HepG2 (cell line): ENCODE measurements around the gene BANP. TPM values are rescaled to one million over a fixed set of nuclear protein-coding genes. Genes with fewer than 3 reads are reported as not detected.

Source experiments
- ATAC-seq: fragments of 200-7000 bp; cut with Tn5 transposase; 3 replicates; pipeline ENCODE4 v1.9.1; 2020; ENCODE audit warnings: mild to moderate bottlenecking, moderate library complexity
- BruUV-seq: library from RNA; stranded (reverse); fragments of 400-500 nt; replicated peaks from 2 replicates; lab custom pipeline; 2021; lab: Mats Ljungman, UMichigan
- CTCF ChIA-PET: fragments of 300-600 bp; formaldehyde crosslinking; extraction: SDS; loops from one replicate; lab custom pipeline; 2021; ENCODE audit warnings: low total read pairs, inconsistent platforms, low intra/inter-chr PET ratio; lab: Yijun Ruan, JAX
- POLR2A ChIA-PET: fragments of 350-600 bp; sonication (Branson Sonifier 250); formaldehyde crosslinking; loops from one replicate; lab custom pipeline; 2020; ENCODE audit warnings: antibody characterized with exemption, inconsistent platforms; lab: Yijun Ruan, JAX
- DNase-seq: peaks from one replicate; pipeline ENCODE4 v3.0.0-alpha.2; 2015; ENCODE audit warnings: low spot score
- FAIRE-seq: peaks from 3 replicates; lab custom pipeline; 2011; peaks lifted over from hg19 to GRCh38; lab: Jason Lieb, UNC
- H2AFZ ChIP-seq: one replicate; pipeline ENCODE4 v1.6.1; 2011; ENCODE audit warnings: low read length, inconsistent platforms
- H3K27ac ChIP-seq: fragments of 300-600 bp; 3 replicates; pipeline ENCODE4 v1.8.0; 2011; ENCODE audit warnings: mixed run types, mild to moderate bottlenecking, mixed read lengths, low read length, inconsistent platforms; ENCODE audit not compliant: insufficient read depth; ENCODE audit errors: extremely low read length
- H3K27me3 ChIP-seq, 2 experiments: fragments of 200-600 bp in 1 of 2; 2 replicates in 1 of 2; 3 replicates in 1 of 2; pipeline versions ENCODE4 v1.6.0 to v1.8.0; 2011; ENCODE audit warnings: low read length in 2 of 2, mild to moderate bottlenecking in 2 of 2, moderate library complexity in 2 of 2, inconsistent platforms in 1 of 2; ENCODE audit not compliant: insufficient read depth in 2 of 2, control insufficient read depth in 1 of 2
- H3K36me3 ChIP-seq, 2 experiments: fragments of 200-600 bp in 1 of 2; replicated peaks in 1 of 2; 2 replicates in 1 of 2; 3 replicates in 1 of 2; pipeline versions ENCODE4 v1.5.1 to v1.8.0; 2011; ENCODE audit warnings: low read length in 2 of 2, inconsistent platforms in 1 of 2; ENCODE audit not compliant: insufficient read depth in 2 of 2, control insufficient read depth in 1 of 2
- H3K4me1 ChIP-seq: 2 replicates; pipeline ENCODE4 v1.5.1; 2012; ENCODE audit warnings: low read length, inconsistent platforms; ENCODE audit not compliant: insufficient read depth
- H3K4me2 ChIP-seq: 2 replicates; pipeline ENCODE4 v1.6.0; 2011; ENCODE audit warnings: low read depth, low read length, inconsistent platforms
- H3K4me3 ChIP-seq, 3 experiments: fragments of 200-600 bp in 1 of 3; sonication (generic), shearing (Covaris generic) in 1 of 3; replicated peaks in 1 of 3; 2 replicates each; pipeline ENCODE4 v1.5.1; 2011 to 2016; ENCODE audit warnings: low read length in 3 of 3, inconsistent platforms in 2 of 3, low read depth in 2 of 3, mild to moderate bottlenecking in 2 of 3, control low read depth in 1 of 3, mixed read lengths in 1 of 3; ENCODE audit not compliant: insufficient read depth in 1 of 3
- H3K79me2 ChIP-seq: one replicate; pipeline ENCODE4 v1.6.1; 2011; ENCODE audit warnings: low read length, inconsistent platforms; ENCODE audit not compliant: insufficient read depth
- H3K9ac ChIP-seq: 2 replicates; pipeline ENCODE4 v1.6.0; 2011; ENCODE audit warnings: mild to moderate bottlenecking, low read depth, low read length, inconsistent platforms; ENCODE audit not compliant: insufficient read depth
- H3K9me3 ChIP-seq: 2 replicates; pipeline ENCODE4 v1.5.1; 2012; ENCODE audit warnings: mild to moderate bottlenecking, low read length
- H4K20me1 ChIP-seq: 2 replicates; pipeline ENCODE4 v1.6.0; 2011; ENCODE audit warnings: inconsistent platforms, mild to moderate bottlenecking, low read length, moderate library complexity; ENCODE audit not compliant: insufficient read depth
- EP300 ChIP-seq, 3 experiments: sonication (generic) in 1 of 3; formaldehyde crosslinking in 1 of 3; IDR thresholded peaks; 2 replicates each; pipeline versions ENCODE4 v1.5.1 to v1.6.1; 2011 to 2020; ENCODE audit warnings: low read depth in 2 of 3, low read length in 2 of 3, borderline replicate concordance in 1 of 3, improper control_type of control experiment in 1 of 3, mild to moderate bottlenecking in 1 of 3, missing genetic modification reagents in 1 of 3, moderate library complexity in 1 of 3
- KDM5A ChIP-seq: fragments of 200-600 bp; sonication (generic); IDR thresholded peaks from 2 replicates; pipeline ENCODE4 v1.7.0; 2018; ENCODE audit warnings: antibody characterized with exemption, mild to moderate bottlenecking, low read length, borderline replicate concordance
- RFX1 ChIP-seq: fragments of 450-650 bp; IDR thresholded peaks from 2 replicates; pipeline ENCODE4 v1.6.1; 2017
- SP140L ChIP-seq: sonication (generic); formaldehyde crosslinking; IDR thresholded peaks from 2 replicates; pipeline ENCODE4 v1.4.0; 2020; ENCODE audit warnings: missing genetic modification reagents, borderline replicate concordance
- TARDBP ChIP-seq: sonication (generic); formaldehyde crosslinking; IDR thresholded peaks from 2 replicates; pipeline ENCODE4 v1.8.0; 2022; ENCODE audit warnings: mild to moderate bottlenecking, missing genetic modification reagents
- ZMYM3 ChIP-seq: sonication (generic); formaldehyde crosslinking; IDR thresholded peaks from 2 replicates; pipeline ENCODE4 v1.5.1; 2020; ENCODE audit warnings: mild to moderate bottlenecking, missing genetic modification reagents
- ZNF75D ChIP-seq: sonication (generic); formaldehyde crosslinking; IDR thresholded peaks from 2 replicates; pipeline ENCODE4 v1.8.1; 2023; ENCODE audit warnings: missing genetic modification reagents, mild to moderate bottlenecking, borderline replicate concordance
- WGBS: methylation state at CpG from one replicate; pipeline ENCODE4 v1.1.6; 2017; ENCODE audit warnings: low lambda C conversion rate; 5-methylcytosine and 5-hydroxymethylcytosine counted together
- in situ Hi-C: cut with HindIII; loops from 2 replicates; pipeline ENCODE4 v1.10.0; 2017; ENCODE audit warnings: low pct_unique_long_range_greater_than_20kb; ENCODE audit not compliant: extremely low pct_ligation_motif_present
- intact Hi-C: fragments of 100-400 bp; cut with micrococcal nuclease; formaldehyde crosslinking; loops from one replicate; pipeline ENCODE4 v1.10.0; 2022; ENCODE audit not compliant: unreplicated experiment
- polyA plus RNA-seq, 8 experiments: library from polyadenylated mRNA; depleted of rRNA in 3 of 8; stranded (reverse) in 7 of 8; unstranded in 1 of 8; fragments of >200 nt; fragmentation: Illumina TruSeq in 4 of 8; extraction: Trizol in 4 of 8; gene quantifications; 2 replicates each; pipeline versions ENCODE4 v1.2.1 to v1.2.3, GENCODE V29; 2011 to 2016; ENCODE audit warnings: low read depth in 4 of 8, missing spikeins in 1 of 8, mixed read lengths in 1 of 8; ENCODE audit not compliant: insufficient read depth in 1 of 8
- total RNA-seq, 5 experiments: library from RNA; depleted of rRNA; stranded (reverse); fragments of >200 nt; fragmentation: Illumina TruSeq; extraction: Trizol; gene quantifications; 2 replicates each; pipeline ENCODE4 v1.2.3, GENCODE V29; 2016; ENCODE audit warnings: low read depth in 1 of 5
- TF ChIP-seq, protein P1 (sequence below), 2 experiments: sonication (generic) in 1 of 2; formaldehyde crosslinking in 1 of 2; IDR thresholded peaks; 2 replicates each; pipeline versions ENCODE4 v1.4.0 to v1.6.1; 2018 to 2020; ENCODE audit warnings: missing genetic modification reagents in 2 of 2, borderline replicate concordance in 1 of 2, low read depth in 1 of 2, mild to moderate bottlenecking in 1 of 2, missing biosample characterization in 1 of 2
- TF ChIP-seq, protein P2 (sequence below): sonication (generic); formaldehyde crosslinking; IDR thresholded peaks from 2 replicates; pipeline ENCODE4 v1.4.0; 2020; ENCODE audit warnings: missing genetic modification reagents
- TF ChIP-seq, protein P3 (sequence below): sonication (generic); formaldehyde crosslinking; IDR thresholded peaks from 2 replicates; pipeline ENCODE4 v1.8.0; 2022; ENCODE audit warnings: mild to moderate bottlenecking, missing genetic modification reagents, borderline replicate concordance
- TF ChIP-seq, protein P4 (sequence below): sonication (generic); formaldehyde crosslinking; conservative IDR thresholded peaks from 2 replicates; pipeline ENCODE4 v1.4.0; 2020; ENCODE audit warnings: missing genetic modification reagents

Gene BANP
- total and polyA plus RNA-seq, 2 of the 13 experiments (the other 11 are each of a cell fraction or from before 2014, with no cell fraction given), result 20.2 to 23.8 TPM

DNA sequence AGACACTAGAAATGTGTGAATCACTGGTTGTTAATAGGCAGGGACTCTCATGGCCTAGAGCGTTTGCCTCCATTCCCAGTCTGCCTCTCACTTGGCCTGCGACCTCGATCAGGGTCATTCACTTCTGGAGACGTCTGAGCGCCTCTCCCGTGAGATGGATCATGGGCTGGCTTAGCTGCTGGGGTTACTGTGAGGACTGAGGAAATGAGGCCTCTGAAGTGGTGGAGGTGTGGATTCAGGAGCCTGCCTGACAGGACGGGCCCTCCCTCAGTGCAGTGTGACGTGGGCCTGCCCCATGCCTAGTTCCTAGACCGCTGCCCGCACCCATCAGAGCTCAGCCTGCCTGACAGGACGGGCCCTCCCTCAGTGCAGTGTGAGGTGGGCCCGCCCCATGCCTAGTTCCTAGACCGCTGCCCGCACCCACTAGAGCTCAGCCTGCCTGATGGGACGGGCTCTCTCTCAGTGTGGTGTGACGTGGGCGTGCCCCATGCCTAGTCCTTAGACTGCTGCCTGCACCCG is 61.9 kb downstream of the BANP start (continued):
- TF ChIP-seq, protein P1, sequence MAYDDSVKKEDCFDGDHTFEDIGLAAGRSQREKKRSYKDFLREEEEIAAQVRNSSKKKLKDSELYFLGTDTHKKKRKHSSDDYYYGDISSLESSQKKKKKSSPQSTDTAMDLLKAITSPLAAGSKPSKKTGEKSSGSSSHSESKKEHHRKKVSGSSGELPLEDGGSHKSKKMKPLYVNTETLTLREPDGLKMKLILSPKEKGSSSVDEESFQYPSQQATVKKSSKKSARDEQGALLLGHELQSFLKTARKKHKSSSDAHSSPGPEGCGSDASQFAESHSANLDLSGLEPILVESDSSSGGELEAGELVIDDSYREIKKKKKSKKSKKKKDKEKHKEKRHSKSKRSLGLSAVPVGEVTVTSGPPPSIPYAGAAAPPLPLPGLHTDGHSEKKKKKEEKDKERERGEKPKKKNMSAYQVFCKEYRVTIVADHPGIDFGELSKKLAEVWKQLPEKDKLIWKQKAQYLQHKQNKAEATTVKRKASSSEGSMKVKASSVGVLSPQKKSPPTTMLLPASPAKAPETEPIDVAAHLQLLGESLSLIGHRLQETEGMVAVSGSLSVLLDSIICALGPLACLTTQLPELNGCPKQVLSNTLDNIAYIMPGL (CRISPR knock-in tag; IDR thresholded peaks at IDR 0.05; ENCODE audit: borderline replicate concordance in 1 of 2, low read depth in 1 of 2), result no peak
- TF ChIP-seq TARDBP (CRISPR knock-in tag) (no peak), EP300 (IDR thresholded peaks at IDR 0.05; ENCODE audit: low read depth in 2 of 2, low read length in 2 of 2) (no peak), EP300 (CRISPR knock-in tag; IDR thresholded peaks at IDR 0.05; ENCODE audit: borderline replicate concordance) (no peak)

DNA sequence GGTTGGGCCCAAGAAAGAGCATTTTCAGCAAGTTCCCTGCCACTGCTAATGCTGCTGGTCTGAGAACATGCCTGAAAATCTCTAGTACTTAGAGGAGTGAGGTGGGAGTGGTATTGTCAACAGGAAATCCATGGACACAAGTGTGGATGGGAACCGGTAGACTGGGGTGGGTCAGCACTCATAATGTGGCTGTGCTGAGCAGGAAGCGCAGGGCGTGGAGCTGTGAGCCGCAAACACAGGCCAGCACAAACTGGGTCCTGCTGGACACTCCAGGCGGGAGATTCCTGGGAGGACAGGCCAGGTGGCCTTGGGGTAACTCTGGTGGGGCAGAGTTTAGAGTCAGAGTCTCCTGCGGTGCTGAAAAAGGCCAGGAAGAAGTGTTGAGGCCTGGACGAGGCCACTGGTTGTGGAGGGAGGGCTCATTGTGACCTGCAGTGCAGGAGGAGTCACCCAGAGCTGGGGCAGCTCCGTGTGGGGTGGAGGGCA is 62.6 kb downstream of the BANP start:
- WGBS, result 72% methylated on average over 8 of the region's 8 CpGs
- Histone ChIP-seq H3K36me3 (peaks cover 3 to 17% of the 10 kb centered on the region in 2 experiments; a peak in 3 of 5 replicates), H3K9ac (no peak overlapping the region), H3K4me2 (no peak overlapping the region), H4K20me1 (no peaks in the 10 kb centered on the region), H2AFZ (no peak overlapping the region), H3K27ac (no peak overlapping the region), H3K4me1 (peaks cover 19% of the 10 kb centered on the region), H3K9me3 (no peaks in the 10 kb centered on the region), H3K79me2 (no peaks in the 10 kb centered on the region), H3K27me3 (no peaks in the 10 kb centered on the region), H3K4me3 (no peak overlapping the region)
- no peak for DNase-seq
- ATAC-seq, result no peak; the same call in 2 of the 3 replicates
- in situ Hi-C loops (no loop called here), intact Hi-C loops (no loop called here)
- BruUV-seq, result no TSS peak
- no peak for FAIRE-seq
- POLR2A ChIA-PET, result no interaction called here
- CTCF ChIA-PET, result no interaction called here
- TF ChIP-seq ZNF75D (CRISPR knock-in tag) (no peak), KDM5A (no peak), ZMYM3 (CRISPR knock-in tag) (no peak), SP140L (CRISPR knock-in tag) (no peak), RFX1 (no peak)
- TF ChIP-seq, protein P2, sequence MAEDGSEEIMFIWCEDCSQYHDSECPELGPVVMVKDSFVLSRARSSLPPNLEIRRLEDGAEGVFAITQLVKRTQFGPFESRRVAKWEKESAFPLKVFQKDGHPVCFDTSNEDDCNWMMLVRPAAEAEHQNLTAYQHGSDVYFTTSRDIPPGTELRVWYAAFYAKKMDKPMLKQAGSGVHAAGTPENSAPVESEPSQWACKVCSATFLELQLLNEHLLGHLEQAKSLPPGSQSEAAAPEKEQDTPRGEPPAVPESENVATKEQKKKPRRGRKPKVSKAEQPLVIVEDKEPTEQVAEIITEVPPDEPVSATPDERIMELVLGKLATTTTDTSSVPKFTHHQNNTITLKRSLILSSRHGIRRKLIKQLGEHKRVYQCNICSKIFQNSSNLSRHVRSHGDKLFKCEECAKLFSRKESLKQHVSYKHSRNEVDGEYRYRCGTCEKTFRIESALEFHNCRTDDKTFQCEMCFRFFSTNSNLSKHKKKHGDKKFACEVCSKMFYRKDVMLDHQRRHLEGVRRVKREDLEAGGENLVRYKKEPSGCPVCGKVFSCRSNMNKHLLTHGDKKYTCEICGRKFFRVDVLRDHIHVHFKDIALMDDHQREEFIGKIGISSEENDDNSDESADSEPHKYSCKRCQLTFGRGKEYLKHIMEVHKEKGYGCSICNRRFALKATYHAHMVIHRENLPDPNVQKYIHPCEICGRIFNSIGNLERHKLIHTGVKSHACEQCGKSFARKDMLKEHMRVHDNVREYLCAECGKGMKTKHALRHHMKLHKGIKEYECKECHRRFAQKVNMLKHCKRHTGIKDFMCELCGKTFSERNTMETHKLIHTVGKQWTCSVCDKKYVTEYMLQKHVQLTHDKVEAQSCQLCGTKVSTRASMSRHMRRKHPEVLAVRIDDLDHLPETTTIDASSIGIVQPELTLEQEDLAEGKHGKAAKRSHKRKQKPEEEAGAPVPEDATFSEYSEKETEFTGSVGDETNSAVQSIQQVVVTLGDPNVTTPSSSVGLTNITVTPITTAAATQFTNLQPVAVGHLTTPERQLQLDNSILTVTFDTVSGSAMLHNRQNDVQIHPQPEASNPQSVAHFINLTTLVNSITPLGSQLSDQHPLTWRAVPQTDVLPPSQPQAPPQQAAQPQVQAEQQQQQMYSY (CRISPR knock-in tag), result no peak
- TF ChIP-seq, protein P3, sequence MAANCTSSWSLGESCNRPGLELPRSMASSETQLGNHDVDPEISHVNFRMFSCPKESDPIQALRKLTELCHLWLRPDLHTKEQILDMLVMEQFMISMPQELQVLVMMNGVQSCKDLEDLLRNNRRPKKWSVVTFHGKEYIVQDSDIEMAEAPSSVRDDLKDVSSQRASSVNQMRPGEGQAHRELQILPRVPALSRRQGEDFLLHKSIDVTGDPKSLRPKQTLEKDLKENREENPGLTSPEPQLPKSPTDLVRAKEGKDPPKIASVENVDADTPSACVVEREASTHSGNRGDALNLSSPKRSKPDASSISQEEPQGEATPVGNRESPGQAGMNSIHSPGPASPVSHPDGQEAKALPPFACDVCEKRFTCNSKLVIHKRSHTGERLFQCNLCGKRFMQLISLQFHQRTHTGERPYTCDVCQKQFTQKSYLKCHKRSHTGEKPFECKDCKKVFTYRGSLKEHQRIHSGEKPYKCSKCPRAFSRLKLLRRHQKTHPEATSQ (CRISPR knock-in tag), result no peak
- TF ChIP-seq, protein P4, sequence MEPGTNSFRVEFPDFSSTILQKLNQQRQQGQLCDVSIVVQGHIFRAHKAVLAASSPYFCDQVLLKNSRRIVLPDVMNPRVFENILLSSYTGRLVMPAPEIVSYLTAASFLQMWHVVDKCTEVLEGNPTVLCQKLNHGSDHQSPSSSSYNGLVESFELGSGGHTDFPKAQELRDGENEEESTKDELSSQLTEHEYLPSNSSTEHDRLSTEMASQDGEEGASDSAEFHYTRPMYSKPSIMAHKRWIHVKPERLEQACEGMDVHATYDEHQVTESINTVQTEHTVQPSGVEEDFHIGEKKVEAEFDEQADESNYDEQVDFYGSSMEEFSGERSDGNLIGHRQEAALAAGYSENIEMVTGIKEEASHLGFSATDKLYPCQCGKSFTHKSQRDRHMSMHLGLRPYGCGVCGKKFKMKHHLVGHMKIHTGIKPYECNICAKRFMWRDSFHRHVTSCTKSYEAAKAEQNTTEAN, result no peak
